Suprapubic skin (tissue), 4 donors: ENCODE measurements around the gene CACNA1H.

Experiments
- POLR2A ChIP-seq, 2 donors: fragments of 450-650 bp; IDR thresholded peaks; one replicate each; pipeline ENCODE4 v1.6.1; 2017; ENCODE audit warnings: antibody characterized with exemption in 2 of 2, mild to moderate bottlenecking in 2 of 2, moderate library complexity in 2 of 2
- POLR2AphosphoS5 ChIP-seq, 3 donors: sonication (generic); formaldehyde crosslinking; IDR thresholded peaks; one replicate each; pipeline ENCODE4 v1.6.1; 2017; ENCODE audit warnings: antibody characterized with exemption in 3 of 3
- TF ChIP-seq, protein P1 (sequence below), 2 donors: fragments of 200-600 bp in 1 of 2; fragments of 450-650 bp in 1 of 2; sonication (generic) in 1 of 2; IDR thresholded peaks; one replicate each; pipeline ENCODE4 v1.5.1; 2016 to 2019; ENCODE audit warnings: antibody characterized with exemption in 2 of 2, mild to moderate bottlenecking in 1 of 2, moderate library complexity in 1 of 2

DNA sequence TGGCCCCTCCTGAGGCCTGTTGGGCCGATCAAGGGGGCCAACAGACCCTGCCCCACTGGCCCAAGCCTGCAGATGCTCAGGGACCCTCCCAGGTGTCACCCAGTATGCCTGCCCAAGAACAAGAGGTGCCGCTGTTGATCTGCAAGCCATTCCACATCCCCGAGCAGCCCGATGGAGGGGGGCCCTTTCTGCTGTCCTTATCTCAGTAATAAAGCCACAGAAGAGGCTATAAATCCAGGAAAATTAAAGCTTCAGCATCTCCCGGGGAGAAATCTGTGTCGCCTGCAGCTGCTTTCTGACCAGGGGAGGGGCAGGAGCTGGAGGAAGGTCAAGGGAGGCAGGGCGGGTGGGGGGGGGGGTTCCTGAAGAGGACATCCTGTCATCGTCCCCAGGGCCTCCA lies 11.7 kb upstream of the CACNA1H start:
- TF ChIP-seq, protein P1, sequence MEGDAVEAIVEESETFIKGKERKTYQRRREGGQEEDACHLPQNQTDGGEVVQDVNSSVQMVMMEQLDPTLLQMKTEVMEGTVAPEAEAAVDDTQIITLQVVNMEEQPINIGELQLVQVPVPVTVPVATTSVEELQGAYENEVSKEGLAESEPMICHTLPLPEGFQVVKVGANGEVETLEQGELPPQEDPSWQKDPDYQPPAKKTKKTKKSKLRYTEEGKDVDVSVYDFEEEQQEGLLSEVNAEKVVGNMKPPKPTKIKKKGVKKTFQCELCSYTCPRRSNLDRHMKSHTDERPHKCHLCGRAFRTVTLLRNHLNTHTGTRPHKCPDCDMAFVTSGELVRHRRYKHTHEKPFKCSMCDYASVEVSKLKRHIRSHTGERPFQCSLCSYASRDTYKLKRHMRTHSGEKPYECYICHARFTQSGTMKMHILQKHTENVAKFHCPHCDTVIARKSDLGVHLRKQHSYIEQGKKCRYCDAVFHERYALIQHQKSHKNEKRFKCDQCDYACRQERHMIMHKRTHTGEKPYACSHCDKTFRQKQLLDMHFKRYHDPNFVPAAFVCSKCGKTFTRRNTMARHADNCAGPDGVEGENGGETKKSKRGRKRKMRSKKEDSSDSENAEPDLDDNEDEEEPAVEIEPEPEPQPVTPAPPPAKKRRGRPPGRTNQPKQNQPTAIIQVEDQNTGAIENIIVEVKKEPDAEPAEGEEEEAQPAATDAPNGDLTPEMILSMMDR (IDR thresholded peaks at IDR 0.05) = no peak
- TF ChIP-seq POLR2AphosphoS5 (IDR thresholded peaks at IDR 0.05) (no peak), POLR2A (IDR thresholded peaks at IDR 0.05) (no peak)
